Stimulated activated CD4-positive, alpha-beta T cell treated with anti-CD3 and anti-CD28 coated beads, Interleukin-1b, Interleukin-23, amount 100 ng/mL, for 48 hours (primary cell): ENCODE measurements around the gene AASDHPPT.

Source experiments
- DNase-seq: peaks from one replicate; pipeline ENCODE4 v3.0.0-alpha.2; 2020

The AASDHPPT gene

GRCh38 chr11:106086850-106087249 lies 9.4 kb downstream of the AASDHPPT start:
- no peak for DNase-seq

- DNase-seq, result peak; percentile 31
These were observed 10.5 kb downstream of the AASDHPPT start for GRCh38 chr11:106087815-106088435.

GRCh38 chr11:106088896-106089295 lies 11.4 kb downstream of the AASDHPPT start:
- DNase-seq, result no peak

- peak; percentile 32 for DNase-seq
These were observed 14.1 kb downstream of the AASDHPPT start for GRCh38 chr11:106091480-106092123.

- DNase-seq, result no peak
These were observed 15.0 kb downstream of the AASDHPPT start for GRCh38 chr11:106092446-106092845.

- DNase-seq, result no peak
These were observed 21.6 kb downstream of the AASDHPPT start for GRCh38 chr11:106098893-106099553.

- no peak for DNase-seq
These were observed 23.9 kb downstream of the AASDHPPT start for GRCh38 chr11:106101370-106101769.

GRCh38 chr11:106101819-106102218 lies 24.4 kb downstream of the AASDHPPT start:
- DNase-seq, result no peak

GRCh38 chr11:106105986-106106385 lies 28.5 kb downstream of the AASDHPPT start:
- no peak for DNase-seq

- DNase-seq, result no peak
These were observed 44.3 kb downstream of the AASDHPPT start for GRCh38 chr11:106121570-106122320.

GRCh38 chr11:106127604-106128003 lies 50.1 kb downstream of the AASDHPPT start:
- DNase-seq, result no peak

- no peak for DNase-seq
These were observed 51.3 kb downstream of the AASDHPPT start for GRCh38 chr11:106128740-106129139.

GRCh38 chr11:106131998-106132397 lies 54.5 kb downstream of the AASDHPPT start:
- no peak for DNase-seq

GRCh38 chr11:106132582-106133354 lies 55.3 kb downstream of the AASDHPPT start:
- DNase-seq, result no peak

- no peak for DNase-seq
These were observed 56.1 kb downstream of the AASDHPPT start for GRCh38 chr11:106133529-106133928.

GRCh38 chr11:106137061-106137460 lies 59.6 kb downstream of the AASDHPPT start:
- DNase-seq, result no peak

- DNase-seq, result no peak
These were observed 60.3 kb downstream of the AASDHPPT start for GRCh38 chr11:106137758-106138157.
